ENCODE data around the gene CD74.

CD74 gene

DNA sequence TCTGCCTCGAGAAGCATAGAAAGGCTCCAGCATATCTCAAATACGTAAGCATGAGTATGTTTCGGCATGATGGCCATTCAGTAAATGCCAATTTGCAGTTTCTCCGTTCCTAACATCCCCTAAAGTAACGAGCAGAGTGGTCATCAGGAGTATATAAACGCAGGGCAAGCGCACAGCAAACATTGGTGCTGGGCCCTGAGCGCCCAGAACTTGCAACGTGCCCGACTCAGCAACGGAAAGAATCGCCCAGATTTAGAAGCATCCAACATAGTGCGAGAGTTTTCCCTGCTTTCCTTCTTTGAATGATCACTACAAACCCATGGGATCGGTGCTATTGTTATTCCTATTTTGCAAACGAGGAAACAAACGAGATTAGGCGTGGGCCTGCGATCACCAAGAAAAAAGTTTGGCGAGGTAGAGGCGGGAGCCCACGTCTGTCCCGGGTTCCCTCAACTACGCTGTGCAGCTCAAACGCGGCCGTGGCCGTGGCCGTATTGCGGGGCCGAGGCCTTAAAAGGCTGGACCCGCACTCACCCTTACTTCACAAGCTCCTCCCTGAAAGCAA, 36.3 kb upstream of the CD74 start:
- peak overlapping the region; percentile 99 for H3K27ac Mint-ChIP-seq (ENCODE audit: low read depth)
- H3K9me3 Mint-ChIP-seq: no peaks in the 10 kb centered on the region
- H3K36me3 Mint-ChIP-seq (ENCODE audit: insufficient read depth): peaks cover 55% of the 10 kb centered on the region
- H3K4me3 Mint-ChIP-seq: peak overlapping the region; percentile 90
- no peaks in the 10 kb centered on the region for H3K27me3 Mint-ChIP-seq
- ATAC-seq (replicated peaks; ENCODE audit: extremely low read depth, poor library complexity, severe bottlenecking) (peak; percentile 11), DNase-seq (ENCODE audit: low spot score in 2 of 2) (no peak)
- peaks cover 30% of the 10 kb centered on the region for H3K4me1 Mint-ChIP-seq

DNA sequence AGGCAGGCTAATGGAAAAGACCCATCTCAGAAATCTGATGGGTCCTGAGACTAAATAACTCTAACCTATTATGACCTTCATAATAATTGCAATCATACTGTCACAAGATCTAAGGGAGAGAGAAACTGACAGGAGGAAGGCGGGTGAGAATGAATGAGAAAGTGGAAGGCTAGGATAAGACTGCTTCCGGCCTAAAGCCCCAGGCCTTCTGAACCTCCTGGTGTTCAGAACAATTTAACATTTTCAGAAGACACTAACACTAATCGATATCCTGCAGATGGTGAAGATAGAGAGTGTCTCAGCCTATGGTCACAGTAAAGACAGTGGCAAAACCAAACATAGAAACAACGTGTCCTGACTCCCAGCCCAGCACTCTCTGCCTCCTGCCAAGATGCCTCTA, 35.6 kb upstream of the CD74 start:
- no peaks in the 10 kb centered on the region for H3K27me3 Mint-ChIP-seq
- H3K4me3 Mint-ChIP-seq: peak overlapping the region; percentile 90
- no peaks in the 10 kb centered on the region for H3K9me3 Mint-ChIP-seq
- H3K4me1 Mint-ChIP-seq: peaks cover 30% of the 10 kb centered on the region
- peaks cover 62% of the 10 kb centered on the region for H3K36me3 Mint-ChIP-seq (ENCODE audit: insufficient read depth)
- ATAC-seq (replicated peaks; ENCODE audit: extremely low read depth, poor library complexity, severe bottlenecking) (no peak), DNase-seq (ENCODE audit: low spot score in 2 of 2) (no peak)
- peak overlapping the region; percentile 99 for H3K27ac Mint-ChIP-seq (ENCODE audit: low read depth)

DNA sequence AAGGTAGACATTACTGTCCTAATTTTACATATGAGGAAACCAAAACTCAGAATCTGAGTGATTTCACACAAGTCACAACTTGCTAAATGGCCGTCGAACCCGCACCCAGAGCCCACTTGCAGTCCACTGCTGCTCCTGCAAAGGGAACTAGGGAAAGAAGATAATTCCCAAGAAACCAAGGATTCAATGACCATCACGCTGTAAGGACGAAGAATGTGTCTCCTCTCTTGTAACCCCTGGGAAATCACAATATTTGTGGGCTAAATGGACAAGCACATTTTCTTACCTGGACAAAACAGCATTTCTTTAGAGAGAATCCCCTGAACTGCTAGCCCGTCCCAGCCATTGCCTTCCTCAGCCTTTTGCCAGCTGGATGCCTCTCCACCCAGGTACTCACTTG, 34.5 kb upstream of the CD74 start:
- DNase-seq (ENCODE audit: low spot score in 2 of 2) (no peak), ATAC-seq (replicated peaks; ENCODE audit: extremely low read depth, poor library complexity, severe bottlenecking) (no peak)
- Mint-ChIP-seq H3K9me3 (no peaks in the 10 kb centered on the region), H3K4me1 (peaks cover 30% of the 10 kb centered on the region), H3K27me3 (no peaks in the 10 kb centered on the region), H3K36me3 (ENCODE audit: insufficient read depth) (peaks cover 65% of the 10 kb centered on the region), H3K27ac (ENCODE audit: low read depth) (peak overlapping the region; percentile 99), H3K4me3 (peak overlapping the region; percentile 90)

DNA sequence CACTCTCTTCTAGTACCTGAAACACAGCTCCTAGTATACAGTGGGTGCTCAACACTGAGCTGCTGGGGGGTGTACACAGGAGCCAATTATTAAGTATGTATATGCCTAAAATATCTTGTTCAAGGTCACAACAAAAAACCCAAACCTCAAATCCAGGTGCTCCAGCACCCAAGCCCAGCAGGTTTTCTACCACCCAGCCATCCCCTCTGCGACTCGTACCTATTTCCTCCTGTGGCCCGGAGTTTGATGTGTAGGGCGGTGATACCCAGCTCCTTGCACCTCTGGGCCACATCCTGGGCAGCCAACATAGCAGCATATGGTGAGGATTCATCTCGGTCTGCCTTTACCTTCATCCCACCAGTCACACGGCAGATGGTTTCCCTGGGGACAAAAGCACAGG, 33.9 kb upstream of the CD74 start:
- Mint-ChIP-seq H3K27me3 (no peaks in the 10 kb centered on the region), H3K4me3 (no peak overlapping the region), H3K4me1 (peaks cover 30% of the 10 kb centered on the region), H3K9me3 (no peaks in the 10 kb centered on the region), H3K36me3 (ENCODE audit: insufficient read depth) (peaks cover 65% of the 10 kb centered on the region), H3K27ac (ENCODE audit: low read depth) (peak overlapping the region; percentile 99)
- no peak for DNase-seq (ENCODE audit: low spot score in 2 of 2)
- no peak for ATAC-seq (replicated peaks; ENCODE audit: extremely low read depth, poor library complexity, severe bottlenecking)

- H3K4me1 Mint-ChIP-seq: peaks cover 30% of the 10 kb centered on the region
- peak overlapping the region; percentile 99 for H3K27ac Mint-ChIP-seq (ENCODE audit: low read depth)
- DNase-seq (ENCODE audit: low spot score in 2 of 2) (no peak), ATAC-seq (replicated peaks; ENCODE audit: extremely low read depth, poor library complexity, severe bottlenecking) (no peak)
- H3K9me3 Mint-ChIP-seq: no peaks in the 10 kb centered on the region
- H3K4me3 Mint-ChIP-seq: no peak overlapping the region
- peaks cover 65% of the 10 kb centered on the region for H3K36me3 Mint-ChIP-seq (ENCODE audit: insufficient read depth)
- H3K27me3 Mint-ChIP-seq: no peaks in the 10 kb centered on the region
Measured at GRCh38 chr5:150446088-150446487, 33.4 kb upstream of the CD74 start.

DNA sequence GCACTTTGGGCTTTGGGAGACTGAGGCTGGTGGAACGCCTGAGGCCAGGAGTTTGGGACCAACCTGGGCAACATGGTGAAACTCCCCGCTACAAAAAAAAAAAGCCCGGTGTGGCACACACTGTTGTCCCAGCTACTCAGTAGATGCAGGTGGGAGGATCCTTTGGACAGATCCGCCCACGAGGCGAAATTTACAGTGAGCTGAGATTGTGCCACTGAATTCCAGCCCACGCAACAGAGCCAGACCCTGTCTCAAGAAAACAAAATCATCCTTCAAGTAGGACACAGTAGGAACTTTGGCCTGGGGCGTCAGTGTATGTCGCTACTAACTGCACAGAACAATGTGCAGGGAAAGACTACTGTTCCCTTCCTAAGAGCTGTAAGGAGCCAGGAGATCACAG, 32.1 kb upstream of the CD74 start:
- H3K27me3 Mint-ChIP-seq: no peaks in the 10 kb centered on the region

DNA sequence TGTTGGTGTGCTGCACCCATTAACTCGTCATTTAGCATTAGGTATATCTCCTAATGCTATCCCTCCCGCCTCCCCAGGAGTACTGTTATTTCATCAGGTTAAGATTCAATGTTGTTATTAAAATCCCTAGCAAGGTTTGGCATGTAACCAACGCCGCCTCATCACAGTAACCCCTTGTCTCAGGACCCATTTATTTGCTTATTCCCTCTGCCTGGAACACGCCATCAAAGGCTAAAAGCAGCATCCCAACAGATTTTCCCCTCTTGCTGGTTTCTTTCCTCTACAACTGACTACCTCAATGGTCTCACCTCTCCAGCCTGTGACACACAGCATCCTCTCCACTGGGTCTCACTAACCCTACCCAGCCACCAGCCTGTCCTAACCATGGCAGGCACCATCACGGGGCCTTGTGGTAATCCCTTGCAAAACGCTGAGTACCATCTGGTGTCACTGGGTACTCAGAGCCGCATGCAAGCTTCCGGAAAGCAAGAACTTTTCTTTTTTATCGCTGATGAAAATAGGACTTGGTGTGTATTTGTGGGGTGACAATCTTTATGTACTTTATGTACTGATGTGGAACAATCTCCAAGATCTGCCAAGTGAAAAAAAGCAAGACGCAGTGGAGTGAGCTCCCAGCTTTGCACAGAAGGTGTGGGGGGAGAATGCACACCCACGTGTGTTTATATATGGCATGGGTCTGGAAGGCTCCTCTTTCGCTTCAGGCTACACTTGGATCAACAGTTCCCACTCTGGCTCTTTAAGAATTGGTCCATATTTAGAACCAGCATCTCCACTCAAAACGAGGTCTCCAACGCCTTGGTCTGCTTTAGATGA, 30.7 kb upstream of the CD74 start:
- peak overlapping the region; percentile 33 for H3K27ac Mint-ChIP-seq (ENCODE audit: low read depth)
- DNase-seq (ENCODE audit: low spot score in 2 of 2) (no peak), ATAC-seq (replicated peaks; ENCODE audit: extremely low read depth, poor library complexity, severe bottlenecking) (no peak)
- peaks cover 22% of the 10 kb centered on the region for H3K4me1 Mint-ChIP-seq
- H3K4me3 Mint-ChIP-seq: no peak overlapping the region
- H3K27me3 Mint-ChIP-seq: no peaks in the 10 kb centered on the region
- H3K36me3 Mint-ChIP-seq (ENCODE audit: insufficient read depth): peaks cover 53% of the 10 kb centered on the region
- H3K9me3 Mint-ChIP-seq: no peaks in the 10 kb centered on the region

More for the DNA sequence above, 32.1 kb upstream of the CD74 start:
- H3K27ac Mint-ChIP-seq (ENCODE audit: low read depth): no peak overlapping the region
- H3K36me3 Mint-ChIP-seq (ENCODE audit: insufficient read depth): peaks cover 64% of the 10 kb centered on the region
- no peak for ATAC-seq (replicated peaks; ENCODE audit: extremely low read depth, poor library complexity, severe bottlenecking)
- no peak overlapping the region for H3K4me3 Mint-ChIP-seq
- no peaks in the 10 kb centered on the region for H3K9me3 Mint-ChIP-seq
- peaks cover 30% of the 10 kb centered on the region for H3K4me1 Mint-ChIP-seq
- DNase-seq (ENCODE audit: low spot score in 2 of 2): no peak

- Mint-ChIP-seq H3K36me3 (ENCODE audit: insufficient read depth) (peaks cover 45% of the 10 kb centered on the region), H3K4me3 (no peak overlapping the region), H3K27ac (ENCODE audit: low read depth) (peak overlapping the region; percentile 33), H3K4me1 (peaks cover 14% of the 10 kb centered on the region), H3K27me3 (no peaks in the 10 kb centered on the region), H3K9me3 (no peaks in the 10 kb centered on the region)
- DNase-seq (ENCODE audit: low spot score in 2 of 2) (no peak), ATAC-seq (replicated peaks; ENCODE audit: extremely low read depth, poor library complexity, severe bottlenecking) (no peak)
Measured at GRCh38 chr5:150442699-150443080, 30.0 kb upstream of the CD74 start.

DNA sequence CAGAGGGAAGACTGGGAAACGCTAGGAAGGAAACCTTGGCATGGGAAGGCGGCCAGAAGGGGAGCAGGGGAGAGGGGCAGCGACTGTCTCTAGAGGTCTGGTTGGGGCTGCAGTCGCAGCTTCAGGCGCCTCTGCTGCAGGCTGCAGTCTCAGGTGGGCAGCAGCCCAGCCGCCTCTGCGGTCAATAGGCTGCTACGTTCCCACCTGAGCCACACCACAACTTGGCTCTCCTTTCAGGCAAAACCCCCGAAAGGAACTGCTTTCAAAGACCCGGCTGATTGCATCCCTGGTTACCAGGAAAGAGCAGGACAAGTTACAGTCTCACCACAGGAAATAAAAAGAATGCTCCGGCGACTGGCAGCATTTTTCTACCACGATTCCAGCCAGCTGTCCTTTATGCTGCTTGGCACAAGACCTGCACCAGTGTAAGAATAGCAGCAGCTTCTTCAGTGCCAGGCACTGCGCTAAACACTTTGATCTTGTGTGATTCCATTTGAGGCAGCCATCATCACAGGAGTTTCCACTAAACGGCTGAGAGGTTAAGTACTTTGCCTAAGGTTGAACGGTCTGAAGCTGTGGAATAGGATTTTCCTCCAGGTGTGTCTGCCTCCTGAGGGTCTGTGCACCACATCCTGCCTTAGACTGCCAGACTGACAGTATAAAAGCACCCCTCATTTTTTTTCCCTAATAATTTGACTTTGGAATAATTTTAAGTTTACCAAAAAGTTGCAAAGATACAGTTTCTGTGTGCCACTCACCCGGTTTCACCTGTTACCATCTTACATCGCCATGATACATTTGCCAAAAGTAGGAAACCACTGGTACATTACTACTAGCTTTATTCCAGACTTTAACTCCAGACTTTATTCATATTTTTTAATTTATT, 29.3 kb upstream of the CD74 start:
- H3K4me1 Mint-ChIP-seq: peaks cover 11% of the 10 kb centered on the region
- no peak for DNase-seq (ENCODE audit: low spot score in 2 of 2)
- no peak overlapping the region for H3K4me3 Mint-ChIP-seq
- peaks cover 39% of the 10 kb centered on the region for H3K36me3 Mint-ChIP-seq (ENCODE audit: insufficient read depth)
- H3K27me3 Mint-ChIP-seq: no peaks in the 10 kb centered on the region
- no peaks in the 10 kb centered on the region for H3K9me3 Mint-ChIP-seq
- no peak for ATAC-seq (replicated peaks; ENCODE audit: extremely low read depth, poor library complexity, severe bottlenecking)
- H3K27ac Mint-ChIP-seq (ENCODE audit: low read depth): no peak overlapping the region

DNA sequence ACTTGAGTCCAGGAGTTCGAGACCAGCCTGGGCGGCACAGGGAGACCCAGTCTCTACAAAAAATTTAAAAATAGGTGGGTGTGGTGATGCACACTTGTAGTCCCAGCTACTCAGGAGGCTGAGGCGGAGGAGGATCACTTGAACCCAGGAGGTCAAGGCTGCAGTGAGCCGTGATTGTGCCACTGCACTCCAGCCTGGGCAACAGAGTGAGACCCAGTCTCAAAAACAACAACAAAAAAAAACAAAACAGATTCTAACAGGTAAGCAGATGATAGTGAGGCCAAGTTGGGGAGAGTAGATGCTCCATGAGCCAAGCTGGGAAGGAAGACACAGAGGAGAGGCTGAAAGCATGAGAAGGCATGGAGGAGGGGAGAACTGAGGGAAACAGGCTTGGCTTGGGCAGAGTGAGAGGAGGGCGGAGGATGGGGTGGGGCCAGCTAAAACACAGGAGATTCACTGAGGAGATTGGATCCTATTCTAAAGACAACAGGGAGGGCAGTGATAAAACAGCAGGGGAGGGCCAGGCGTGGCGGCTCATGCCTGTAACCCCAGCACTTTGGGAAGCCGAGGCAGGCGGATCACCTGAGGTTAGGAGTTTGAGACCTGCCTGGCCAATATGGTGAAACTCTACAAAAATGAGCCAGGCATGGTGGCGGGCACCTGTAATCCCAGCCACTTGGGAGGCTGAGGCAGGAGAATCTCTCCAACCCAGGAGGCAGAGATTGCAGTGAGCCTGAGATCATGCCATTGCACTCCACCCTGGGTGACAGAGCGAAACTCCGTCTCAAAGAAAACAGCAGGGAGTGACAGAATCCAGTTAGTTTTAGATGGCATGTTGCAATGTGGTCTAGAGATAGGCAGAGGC, 28.5 kb upstream of the CD74 start:
- Mint-ChIP-seq H3K4me3 (no peak overlapping the region), H3K9me3 (no peaks in the 10 kb centered on the region), H3K36me3 (ENCODE audit: insufficient read depth) (peaks cover 31% of the 10 kb centered on the region), H3K27ac (ENCODE audit: low read depth) (peak overlapping the region; percentile 9), H3K27me3 (no peaks in the 10 kb centered on the region), H3K4me1 (peaks cover 7% of the 10 kb centered on the region)
- DNase-seq (ENCODE audit: low spot score in 2 of 2): no peak
- ATAC-seq (replicated peaks; ENCODE audit: extremely low read depth, poor library complexity, severe bottlenecking): no peak

DNA sequence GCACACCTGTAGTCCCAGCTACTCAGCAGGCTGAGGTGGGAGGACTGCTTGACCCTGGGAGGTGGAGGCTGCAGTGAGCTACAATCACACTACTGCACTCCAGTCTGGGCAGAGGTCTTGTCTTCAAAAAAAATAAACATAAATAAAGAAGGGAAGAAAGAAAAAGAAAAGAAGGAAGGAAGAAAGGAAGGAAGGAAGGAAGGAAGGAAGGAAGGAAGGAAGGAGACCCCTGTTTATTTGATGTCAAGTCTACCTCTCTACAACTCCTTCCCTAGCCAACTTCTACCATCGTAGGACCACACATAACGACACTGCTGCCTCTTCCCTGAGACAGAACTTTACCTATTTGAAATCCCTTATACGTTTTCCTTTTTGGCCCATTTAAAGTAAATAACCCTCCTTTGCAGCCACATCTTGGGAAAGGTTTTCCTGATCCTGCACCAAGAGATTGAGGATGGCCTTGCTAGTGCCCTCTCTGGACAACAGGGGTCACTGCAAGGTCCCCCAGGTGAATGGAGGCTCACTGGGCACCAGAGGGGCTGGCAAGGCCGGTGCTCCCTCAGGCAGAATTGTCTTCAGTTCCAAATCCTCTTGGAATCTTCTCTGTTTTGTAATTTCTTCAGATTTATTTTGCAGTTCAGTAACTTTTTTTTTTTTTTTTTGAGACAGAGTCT, 26.3 kb upstream of the CD74 start:
- H3K4me1 Mint-ChIP-seq: peaks cover 9% of the 10 kb centered on the region
- H3K27ac Mint-ChIP-seq (ENCODE audit: low read depth): no peak overlapping the region

More for the DNA sequence above, 26.3 kb upstream of the CD74 start:
- H3K27me3 Mint-ChIP-seq: no peaks in the 10 kb centered on the region
- no peak overlapping the region for H3K4me3 Mint-ChIP-seq
- no peaks in the 10 kb centered on the region for H3K9me3 Mint-ChIP-seq
- ATAC-seq (replicated peaks; ENCODE audit: extremely low read depth, poor library complexity, severe bottlenecking) (no peak), DNase-seq (ENCODE audit: low spot score in 2 of 2) (no peak)
- H3K36me3 Mint-ChIP-seq (ENCODE audit: insufficient read depth): peaks cover 11% of the 10 kb centered on the region

Data from central memory CD8-positive, alpha-beta T cell (primary cell).